ENCODE data around the gene TNNI3K.

Gene TNNI3K

GRCh38 chr1:74436078-74436477 lies 200.9 kb downstream of the TNNI3K start:
- Histone ChIP-seq H3K9ac (ENCODE audit: low read depth, low read length) (no peak overlapping the region), H3K27ac (ENCODE audit: low read depth, low read length) (no peak overlapping the region), H3K4me3 (ENCODE audit: low read depth, low read length) (no peak overlapping the region), H3K4me1 (ENCODE audit: control insufficient read depth, insufficient read depth, low read length) (no peaks in the 10 kb centered on the region), H3K36me3 (ENCODE audit: control insufficient read depth, insufficient read depth, low read length) (no peaks in the 10 kb centered on the region), H3K9me3 (ENCODE audit: control insufficient read depth, insufficient read depth, low read length) (no peaks in the 10 kb centered on the region), H3K27me3 (ENCODE audit: control insufficient read depth, insufficient read depth, low read length) (no peaks in the 10 kb centered on the region)

DNA sequence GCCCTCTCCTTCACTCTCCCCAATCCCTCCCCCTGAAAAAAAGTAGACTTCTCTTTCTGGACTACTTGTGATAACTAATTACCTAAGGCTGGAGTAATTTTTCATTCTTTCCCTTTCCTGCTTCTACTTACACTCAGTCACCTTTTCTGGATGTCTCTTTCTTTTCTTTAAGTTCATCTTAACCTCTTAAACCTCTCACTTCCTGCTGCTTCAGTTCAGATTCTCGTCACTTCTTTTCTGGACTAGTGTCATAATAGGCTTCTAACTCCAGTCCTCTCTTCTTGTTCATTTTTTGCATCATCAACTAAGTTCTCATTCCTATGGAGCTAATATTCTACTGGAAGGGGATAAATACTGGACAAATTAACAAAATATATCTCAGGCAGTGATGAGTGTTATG lies 201.8 kb downstream of the TNNI3K start:
- Histone ChIP-seq H3K9me3 (ENCODE audit: control insufficient read depth, insufficient read depth, low read length) (no peaks in the 10 kb centered on the region), H3K4me3 (ENCODE audit: low read depth, low read length) (no peak overlapping the region), H3K27me3 (ENCODE audit: control insufficient read depth, insufficient read depth, low read length) (no peaks in the 10 kb centered on the region), H3K4me1 (ENCODE audit: control insufficient read depth, insufficient read depth, low read length) (no peaks in the 10 kb centered on the region), H3K36me3 (ENCODE audit: control insufficient read depth, insufficient read depth, low read length) (no peaks in the 10 kb centered on the region), H3K27ac (ENCODE audit: low read depth, low read length) (no peak overlapping the region), H3K9ac (ENCODE audit: low read depth, low read length) (no peak overlapping the region)

GRCh38 chr1:74452035-74452434 lies 216.8 kb downstream of the TNNI3K start:
- Histone ChIP-seq H3K4me3 (ENCODE audit: low read depth, low read length) (no peak overlapping the region), H3K4me1 (ENCODE audit: control insufficient read depth, insufficient read depth, low read length) (no peaks in the 10 kb centered on the region), H3K9me3 (ENCODE audit: control insufficient read depth, insufficient read depth, low read length) (no peaks in the 10 kb centered on the region), H3K27me3 (ENCODE audit: control insufficient read depth, insufficient read depth, low read length) (no peaks in the 10 kb centered on the region), H3K36me3 (ENCODE audit: control insufficient read depth, insufficient read depth, low read length) (no peaks in the 10 kb centered on the region), H3K27ac (ENCODE audit: low read depth, low read length) (no peak overlapping the region), H3K9ac (ENCODE audit: low read depth, low read length) (no peak overlapping the region)

DNA sequence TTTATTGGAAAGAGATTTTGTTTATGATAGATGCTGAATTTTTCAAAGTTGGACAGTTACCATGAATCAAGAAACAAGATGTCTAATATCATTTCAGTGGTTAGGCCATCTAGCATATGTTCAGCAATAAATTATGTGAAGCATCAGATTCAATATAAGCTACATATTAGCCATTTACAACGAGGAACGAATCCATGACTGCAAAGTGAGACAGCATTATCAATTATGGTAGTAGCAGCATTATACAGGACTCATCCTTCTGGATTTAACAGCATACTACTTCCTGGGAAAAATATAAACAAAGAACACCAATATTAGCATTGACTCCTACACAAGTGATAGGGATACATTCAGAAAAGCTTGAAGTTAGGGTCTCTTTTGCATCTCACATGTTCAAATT lies 218.1 kb downstream of the TNNI3K start:
- no peaks in the 10 kb centered on the region for H3K4me1 ChIP-seq (ENCODE audit: control insufficient read depth, insufficient read depth, low read length)
- H3K4me3 ChIP-seq (ENCODE audit: low read depth, low read length): no peak overlapping the region
- no peaks in the 10 kb centered on the region for H3K36me3 ChIP-seq (ENCODE audit: control insufficient read depth, insufficient read depth, low read length)
- H3K27me3 ChIP-seq (ENCODE audit: control insufficient read depth, insufficient read depth, low read length): no peaks in the 10 kb centered on the region
- no peak overlapping the region for H3K27ac ChIP-seq (ENCODE audit: low read depth, low read length)
- H3K9ac ChIP-seq (ENCODE audit: low read depth, low read length): no peak overlapping the region
- H3K9me3 ChIP-seq (ENCODE audit: control insufficient read depth, insufficient read depth, low read length): no peaks in the 10 kb centered on the region

DNA sequence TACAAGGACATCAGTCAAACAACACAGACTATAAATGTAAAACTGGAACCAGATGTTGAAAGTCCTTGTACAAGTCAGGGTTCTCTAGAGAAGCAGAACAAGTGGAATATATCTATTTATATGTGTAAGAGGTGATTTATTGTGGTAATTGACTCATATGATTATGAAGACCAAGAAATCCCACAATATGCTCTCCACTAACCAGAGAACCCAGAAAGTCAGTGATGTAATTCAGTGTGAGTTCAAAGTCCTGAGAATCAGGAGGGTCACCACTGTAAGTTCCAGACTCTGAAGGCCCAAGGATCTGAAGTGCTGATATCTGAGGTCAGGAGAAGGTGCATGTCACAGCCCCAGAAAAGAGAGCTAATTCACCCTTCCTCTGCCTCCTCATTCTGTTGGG lies 220.2 kb downstream of the TNNI3K start:
- Histone ChIP-seq H3K9ac (ENCODE audit: low read depth, low read length) (no peak overlapping the region), H3K9me3 (ENCODE audit: control insufficient read depth, insufficient read depth, low read length) (no peaks in the 10 kb centered on the region), H3K36me3 (ENCODE audit: control insufficient read depth, insufficient read depth, low read length) (no peaks in the 10 kb centered on the region), H3K27me3 (ENCODE audit: control insufficient read depth, insufficient read depth, low read length) (no peaks in the 10 kb centered on the region), H3K4me3 (ENCODE audit: low read depth, low read length) (no peak overlapping the region), H3K4me1 (ENCODE audit: control insufficient read depth, insufficient read depth, low read length) (no peaks in the 10 kb centered on the region), H3K27ac (ENCODE audit: low read depth, low read length) (no peak overlapping the region)

DNA sequence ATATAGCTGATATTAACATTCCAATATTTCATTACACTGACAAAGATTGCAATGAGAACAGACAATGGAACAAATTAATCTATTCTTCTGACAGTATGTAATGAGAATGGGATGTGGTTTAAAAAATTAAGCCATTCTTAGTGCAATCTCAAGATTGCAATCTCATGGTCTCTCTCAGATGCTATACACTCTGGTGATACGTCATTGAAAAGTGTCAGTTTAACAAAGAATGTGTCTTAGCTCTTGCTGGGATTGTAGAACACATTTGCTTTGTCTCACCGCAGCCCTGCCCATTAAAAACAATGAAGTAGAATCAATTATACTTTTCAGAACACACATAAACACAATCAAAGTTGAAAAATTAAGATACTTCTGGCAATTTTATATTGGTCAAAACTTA lies 222.1 kb downstream of the TNNI3K start:
- H3K4me3 ChIP-seq (ENCODE audit: low read depth, low read length): no peak overlapping the region
- H3K4me1 ChIP-seq (ENCODE audit: control insufficient read depth, insufficient read depth, low read length): no peaks in the 10 kb centered on the region
- H3K36me3 ChIP-seq (ENCODE audit: control insufficient read depth, insufficient read depth, low read length): no peaks in the 10 kb centered on the region
- H3K9me3 ChIP-seq (ENCODE audit: control insufficient read depth, insufficient read depth, low read length): no peaks in the 10 kb centered on the region
- no peak overlapping the region for H3K9ac ChIP-seq (ENCODE audit: low read depth, low read length)
- H3K27ac ChIP-seq (ENCODE audit: low read depth, low read length): no peak overlapping the region
- H3K27me3 ChIP-seq (ENCODE audit: control insufficient read depth, insufficient read depth, low read length): no peaks in the 10 kb centered on the region

DNA sequence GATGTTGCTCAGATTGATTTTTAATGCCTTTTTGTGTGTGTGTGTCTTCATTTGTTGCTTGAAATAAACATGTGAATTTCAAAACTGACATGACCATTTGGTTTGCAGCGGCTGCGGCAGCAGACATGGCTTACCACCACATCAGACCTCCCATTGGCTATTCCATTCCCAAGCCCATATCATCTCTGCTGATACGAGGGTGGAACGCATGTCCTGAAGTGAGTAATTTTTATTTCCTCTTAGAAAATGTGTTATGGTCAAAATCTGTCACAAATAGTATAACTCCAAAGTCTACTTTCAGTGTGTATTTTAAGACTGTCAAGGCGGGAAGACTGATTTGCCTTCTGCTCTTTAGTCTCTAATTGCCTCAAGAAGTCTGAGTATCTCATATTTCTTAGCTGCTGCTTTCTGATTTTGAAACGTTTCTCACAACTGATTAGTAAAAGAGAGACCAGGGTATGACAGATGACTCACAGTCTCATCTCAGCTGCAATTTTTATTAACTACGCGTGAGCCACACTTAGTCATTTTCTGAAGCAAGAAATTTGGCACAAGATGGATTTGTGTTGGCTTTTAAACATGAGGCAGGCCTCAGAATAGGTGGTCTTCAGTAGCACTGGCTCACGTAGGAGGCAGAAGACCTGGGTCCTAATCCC lies 228.3 kb downstream of the TNNI3K start:
- Histone ChIP-seq H3K9me3 (ENCODE audit: control insufficient read depth, insufficient read depth, low read length) (no peaks in the 10 kb centered on the region), H3K9ac (ENCODE audit: low read depth, low read length) (no peak overlapping the region), H3K36me3 (ENCODE audit: control insufficient read depth, insufficient read depth, low read length) (no peaks in the 10 kb centered on the region), H3K4me3 (ENCODE audit: low read depth, low read length) (no peak overlapping the region), H3K27ac (ENCODE audit: low read depth, low read length) (no peak overlapping the region), H3K27me3 (ENCODE audit: control insufficient read depth, insufficient read depth, low read length) (no peaks in the 10 kb centered on the region), H3K4me1 (ENCODE audit: control insufficient read depth, insufficient read depth, low read length) (0 out of 2 replicates have a peak, but pooled peaks cover 7% of the 10 kb centered on the region)

DNA sequence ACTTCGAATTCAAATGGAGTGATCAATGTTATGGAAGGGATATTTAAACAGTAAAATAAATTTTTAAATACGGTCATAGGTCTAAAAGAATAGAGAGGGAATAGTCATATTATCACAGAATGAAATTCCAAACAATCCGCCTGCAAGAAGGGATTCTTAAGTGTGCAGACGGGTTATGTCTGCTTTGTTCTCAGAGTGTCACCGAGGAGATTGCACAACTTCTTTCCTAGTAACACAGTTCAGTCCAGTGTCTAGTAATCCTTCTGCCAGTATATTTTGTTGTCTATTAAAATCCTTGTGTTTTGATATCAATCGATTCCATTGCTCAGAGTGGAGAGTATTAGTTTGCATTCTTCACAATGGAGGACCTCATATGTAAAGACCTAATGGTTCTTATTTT lies 228.8 kb downstream of the TNNI3K start:
- Histone ChIP-seq H3K9ac (ENCODE audit: low read depth, low read length) (no peak overlapping the region), H3K36me3 (ENCODE audit: control insufficient read depth, insufficient read depth, low read length) (no peaks in the 10 kb centered on the region), H3K4me1 (ENCODE audit: control insufficient read depth, insufficient read depth, low read length) (0 out of 2 replicates have a peak, but pooled peaks cover 7% of the 10 kb centered on the region), H3K4me3 (ENCODE audit: low read depth, low read length) (no peak overlapping the region), H3K27me3 (ENCODE audit: control insufficient read depth, insufficient read depth, low read length) (no peaks in the 10 kb centered on the region), H3K9me3 (ENCODE audit: control insufficient read depth, insufficient read depth, low read length) (no peaks in the 10 kb centered on the region), H3K27ac (ENCODE audit: low read depth, low read length) (no peak overlapping the region)

DNA sequence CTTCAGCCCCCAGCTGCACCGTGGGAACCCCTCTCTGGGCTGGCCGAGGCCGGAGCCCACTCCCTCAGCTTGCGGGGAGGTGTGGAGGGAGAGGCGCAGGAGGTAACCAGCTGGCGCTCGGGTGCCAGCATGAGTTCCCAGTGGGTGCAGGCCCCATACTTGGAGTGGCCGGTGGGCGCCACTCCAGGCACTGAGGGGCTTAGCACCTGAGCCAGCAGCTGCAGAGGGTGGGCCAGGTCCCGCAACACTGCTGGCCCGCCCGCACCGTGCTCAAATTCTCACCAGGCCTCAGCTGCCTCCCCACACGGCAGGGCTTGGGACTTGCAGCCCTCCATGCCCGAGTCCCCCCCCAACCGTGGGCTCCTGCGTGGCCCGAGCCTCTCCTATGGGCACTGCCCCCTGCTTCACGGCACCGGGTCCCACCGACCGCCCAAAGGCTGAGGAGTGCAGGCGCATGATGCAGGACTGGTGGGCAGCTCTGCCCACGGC lies 230.1 kb downstream of the TNNI3K start:
- Histone ChIP-seq H3K9ac (ENCODE audit: low read depth, low read length) (no peak overlapping the region), H3K9me3 (ENCODE audit: control insufficient read depth, insufficient read depth, low read length) (no peaks in the 10 kb centered on the region), H3K27me3 (ENCODE audit: control insufficient read depth, insufficient read depth, low read length) (no peaks in the 10 kb centered on the region), H3K4me3 (ENCODE audit: low read depth, low read length) (no peak overlapping the region), H3K4me1 (ENCODE audit: control insufficient read depth, insufficient read depth, low read length) (peaks cover 7% of the 10 kb centered on the region; the same call in 1 of the 2 replicates), H3K27ac (ENCODE audit: low read depth, low read length) (no peak overlapping the region), H3K36me3 (ENCODE audit: control insufficient read depth, insufficient read depth, low read length) (no peaks in the 10 kb centered on the region)

GRCh38 chr1:74467786-74468377 lies 232.7 kb downstream of the TNNI3K start:
- Histone ChIP-seq H3K36me3 (ENCODE audit: control insufficient read depth, insufficient read depth, low read length) (no peaks in the 10 kb centered on the region), H3K9ac (ENCODE audit: low read depth, low read length) (no peak overlapping the region), H3K9me3 (ENCODE audit: control insufficient read depth, insufficient read depth, low read length) (no peaks in the 10 kb centered on the region), H3K4me1 (ENCODE audit: control insufficient read depth, insufficient read depth, low read length) (peaks cover 7% of the 10 kb centered on the region; the same call in 1 of the 2 replicates), H3K27me3 (ENCODE audit: control insufficient read depth, insufficient read depth, low read length) (no peaks in the 10 kb centered on the region), H3K27ac (ENCODE audit: low read depth, low read length) (no peak overlapping the region), H3K4me3 (ENCODE audit: low read depth, low read length) (no peak overlapping the region)

- Histone ChIP-seq H3K4me3 (ENCODE audit: low read depth, low read length) (no peak overlapping the region), H3K27me3 (ENCODE audit: control insufficient read depth, insufficient read depth, low read length) (no peaks in the 10 kb centered on the region), H3K4me1 (ENCODE audit: control insufficient read depth, insufficient read depth, low read length) (peaks cover 7% of the 10 kb centered on the region; the same call in 1 of the 2 replicates), H3K9me3 (ENCODE audit: control insufficient read depth, insufficient read depth, low read length) (no peaks in the 10 kb centered on the region), H3K36me3 (ENCODE audit: control insufficient read depth, insufficient read depth, low read length) (no peaks in the 10 kb centered on the region), H3K9ac (ENCODE audit: low read depth, low read length) (no peak overlapping the region), H3K27ac (ENCODE audit: low read depth, low read length) (no peak overlapping the region)
Measured at GRCh38 chr1:74468982-74469603, 233.9 kb downstream of the TNNI3K start.
